HG03354 (cell line): ENCODE measurements around the gene PARD3B.

ENCODE experiments used
- ATAC-seq: cut with Tn5 transposase; IDR thresholded peaks from one replicate; pipeline ENCODE4 v1.9.1; 2021; ENCODE audit warnings: mild to moderate bottlenecking; ENCODE audit not compliant: unreplicated experiment, poor library complexity, severe bottlenecking

PARD3B gene

DNA sequence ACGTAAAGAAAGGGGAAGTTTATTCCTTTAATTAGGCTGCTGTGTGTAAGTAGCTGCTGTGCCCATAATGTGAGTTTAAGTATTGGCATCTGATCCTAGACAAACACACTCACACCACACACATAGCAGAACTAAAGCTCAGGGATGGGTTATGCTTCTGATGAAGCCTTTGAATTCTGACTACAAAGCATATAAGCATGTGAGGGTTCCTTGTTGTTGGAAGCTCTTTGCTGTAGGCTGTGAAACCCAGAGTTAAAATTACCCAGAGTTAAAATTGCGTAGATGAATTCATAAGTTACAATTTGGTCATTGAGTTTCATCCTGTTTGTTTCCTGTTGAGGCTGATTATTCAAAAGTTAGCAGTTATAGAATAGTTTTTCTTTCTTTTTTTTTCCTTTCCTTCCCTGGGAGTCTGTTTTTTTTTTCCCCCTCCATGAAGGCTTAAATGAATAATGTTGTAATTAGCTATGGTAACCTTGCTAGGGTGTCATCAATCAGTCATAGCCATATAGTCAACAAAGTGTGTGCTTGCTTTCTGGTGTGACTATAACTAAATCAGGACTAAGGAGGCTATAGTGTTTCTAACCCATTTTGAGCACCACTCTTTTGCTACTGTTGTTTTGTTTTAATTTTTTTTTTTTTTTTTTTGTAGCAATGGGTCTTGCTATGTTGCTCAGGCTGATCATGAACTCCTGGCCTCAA, 426.1 kb downstream of the PARD3B start:
- no peak for ATAC-seq

DNA sequence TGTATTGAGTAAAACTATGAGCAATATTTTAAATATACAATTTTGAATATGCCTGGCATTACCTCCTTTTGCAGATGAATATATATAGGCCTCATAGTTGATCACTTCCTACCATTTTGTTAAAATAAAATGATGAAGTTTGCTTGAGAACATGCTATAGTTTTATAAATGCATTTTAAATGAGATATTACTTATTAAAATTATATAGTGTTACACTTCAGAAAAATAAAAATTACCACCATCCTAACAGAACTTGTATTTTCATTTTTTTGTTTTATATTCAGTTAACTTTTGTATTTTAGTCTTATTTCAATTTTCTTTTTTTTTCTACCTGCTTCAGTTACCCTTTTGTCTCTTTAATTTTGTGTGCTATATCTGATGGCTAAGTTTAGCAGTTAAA, 426.9 kb downstream of the PARD3B start:
- ATAC-seq, result no peak

DNA sequence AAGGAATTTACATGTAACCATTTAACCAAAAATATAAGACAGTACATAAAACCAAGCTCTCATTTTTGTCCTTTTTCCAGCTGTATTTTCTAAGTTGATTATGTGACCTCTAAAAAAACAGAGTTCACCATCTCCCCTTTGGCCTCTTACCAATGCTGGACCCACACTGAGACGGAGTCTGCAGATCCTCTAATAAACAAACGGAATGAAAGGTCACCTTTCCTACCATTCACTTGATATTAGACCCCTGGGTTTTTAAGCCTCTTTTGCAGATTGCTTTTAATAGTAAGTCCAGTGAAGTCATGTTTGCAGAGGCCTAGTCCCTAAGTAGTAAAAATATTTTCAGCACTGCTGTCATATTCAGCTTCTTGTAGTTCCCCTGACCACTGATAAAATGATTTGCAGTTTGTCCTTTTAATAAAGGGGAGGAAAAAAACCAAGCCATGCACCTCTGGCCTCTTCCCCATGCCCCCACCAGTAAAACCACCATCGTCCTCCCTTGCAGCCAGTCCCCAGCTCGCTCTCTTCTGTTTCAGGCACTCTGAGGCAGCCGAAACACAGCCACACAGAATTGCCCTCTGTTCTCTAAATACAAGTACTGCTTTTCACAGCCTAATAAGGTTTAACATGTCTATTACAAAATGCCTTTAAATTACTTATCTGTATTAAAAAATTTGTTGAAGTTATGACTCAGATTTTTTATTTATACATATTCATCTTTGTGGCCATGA, 427.5 kb downstream of the PARD3B start:
- ATAC-seq, result no peak

DNA sequence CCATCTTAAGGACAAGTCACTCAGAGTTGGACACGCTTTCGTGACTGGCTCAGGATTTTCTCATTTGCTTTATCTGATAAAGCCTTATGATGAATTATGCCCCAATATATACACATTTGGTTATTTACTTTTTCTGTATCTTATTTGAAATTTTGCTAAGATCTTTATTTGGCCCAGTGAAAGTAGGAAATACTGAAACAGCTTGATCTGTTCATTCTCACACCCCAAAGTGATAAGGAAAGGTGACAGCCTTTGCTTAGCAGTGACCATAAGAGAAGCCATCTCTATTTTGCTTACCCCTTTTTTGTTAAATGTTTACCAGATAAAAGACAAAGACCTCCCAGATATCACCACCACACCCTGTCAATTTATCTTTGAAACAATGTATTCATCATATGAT, 428.3 kb downstream of the PARD3B start:
- ATAC-seq, result no peak

DNA sequence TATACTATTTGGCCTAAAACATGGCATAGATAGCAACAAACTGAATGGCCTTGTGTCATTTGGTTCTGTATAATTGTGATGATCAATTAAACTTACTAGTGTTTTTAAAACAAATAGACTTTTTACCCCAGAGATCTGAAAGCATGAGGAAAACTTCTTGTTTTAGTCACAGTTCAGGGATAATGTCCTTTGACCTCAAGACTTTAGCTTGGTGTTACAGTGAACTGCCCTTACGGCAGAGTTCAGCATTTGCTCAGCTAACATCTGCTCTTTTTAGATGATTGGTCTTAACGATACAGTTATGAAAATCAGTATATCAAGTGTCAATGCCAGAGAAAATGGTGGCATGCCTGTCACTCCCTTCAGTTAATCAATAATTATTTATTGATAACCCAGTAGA, 429.2 kb downstream of the PARD3B start:
- no peak for ATAC-seq

- no peak for ATAC-seq
Observed at GRCh38 chr2:204977914-204978313, 432.6 kb downstream of the PARD3B start.

GRCh38 chr2:204982303-204982702, 437.0 kb downstream of the PARD3B start:
- ATAC-seq, result no peak

GRCh38 chr2:204984518-204984917, 439.2 kb downstream of the PARD3B start:
- no peak for ATAC-seq

GRCh38 chr2:204986641-204987040, 441.4 kb downstream of the PARD3B start:
- ATAC-seq, result no peak

DNA sequence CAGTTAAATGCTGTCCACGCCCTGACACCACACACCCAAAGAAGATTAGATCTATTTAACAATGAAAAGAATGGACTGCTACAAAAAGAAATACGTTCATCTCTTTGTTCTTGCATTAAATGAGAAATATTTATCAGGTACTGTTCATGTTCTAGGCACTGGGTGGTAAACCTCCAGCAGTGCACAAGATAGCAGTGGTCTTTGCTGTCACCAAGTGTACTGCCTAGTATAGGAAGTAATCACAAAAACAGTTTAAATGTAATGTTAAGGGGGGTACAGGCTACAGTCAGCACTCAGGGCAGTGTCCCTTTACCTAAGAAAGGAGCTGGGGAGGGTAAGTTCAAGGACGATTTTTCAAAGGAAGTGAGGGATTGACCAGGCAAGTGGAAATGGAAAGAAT, 443.6 kb downstream of the PARD3B start:
- ATAC-seq, result no peak

DNA sequence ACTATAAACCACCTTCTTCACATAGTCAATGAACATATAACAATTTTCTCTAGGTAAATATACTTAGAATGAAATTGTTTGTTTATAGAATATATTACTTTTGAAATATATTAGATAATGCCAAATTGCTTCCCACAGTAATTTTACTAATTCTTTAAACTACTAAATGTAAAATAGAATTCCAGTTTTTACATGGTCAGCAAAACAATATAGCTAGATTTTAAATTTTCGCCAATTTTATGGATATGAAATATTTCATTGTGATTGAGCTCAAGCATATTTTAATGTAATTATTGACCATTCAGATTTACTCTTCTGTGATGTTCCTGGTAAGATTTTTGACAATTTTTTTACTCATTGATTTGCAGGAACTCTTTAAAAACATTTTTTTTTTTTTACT, 444.6 kb downstream of the PARD3B start:
- ATAC-seq, result no peak

DNA sequence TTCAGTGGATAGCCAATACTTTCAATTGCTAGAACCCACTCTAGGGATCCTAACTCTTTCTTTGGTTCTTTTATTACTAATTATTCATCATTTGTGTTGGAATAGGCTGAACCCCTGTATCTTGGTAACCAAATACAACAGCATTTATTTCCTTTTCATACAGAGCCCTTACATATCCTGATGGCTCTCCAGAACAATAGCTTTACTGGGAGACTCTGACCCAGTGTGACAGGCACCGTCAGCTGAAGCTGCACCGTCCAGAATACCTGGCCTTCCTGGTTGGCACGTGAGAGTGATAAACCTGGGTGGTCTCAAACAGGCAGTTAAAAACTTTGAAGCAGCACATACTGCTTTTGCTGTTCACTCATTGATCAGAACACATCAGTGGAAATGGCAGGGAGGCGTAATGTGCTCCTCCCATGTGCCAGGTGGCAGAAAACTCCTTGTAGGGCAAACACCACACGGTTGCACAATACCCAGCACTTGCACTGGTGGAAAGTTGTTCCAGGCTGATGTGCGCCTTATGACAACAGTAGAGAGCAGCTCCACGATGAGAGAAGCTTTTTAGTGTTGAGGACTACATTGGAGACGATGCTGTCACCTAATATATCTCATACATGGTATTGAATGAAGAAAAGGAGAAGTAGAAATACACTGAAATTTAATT, 456.2 kb downstream of the PARD3B start:
- ATAC-seq, result no peak

DNA sequence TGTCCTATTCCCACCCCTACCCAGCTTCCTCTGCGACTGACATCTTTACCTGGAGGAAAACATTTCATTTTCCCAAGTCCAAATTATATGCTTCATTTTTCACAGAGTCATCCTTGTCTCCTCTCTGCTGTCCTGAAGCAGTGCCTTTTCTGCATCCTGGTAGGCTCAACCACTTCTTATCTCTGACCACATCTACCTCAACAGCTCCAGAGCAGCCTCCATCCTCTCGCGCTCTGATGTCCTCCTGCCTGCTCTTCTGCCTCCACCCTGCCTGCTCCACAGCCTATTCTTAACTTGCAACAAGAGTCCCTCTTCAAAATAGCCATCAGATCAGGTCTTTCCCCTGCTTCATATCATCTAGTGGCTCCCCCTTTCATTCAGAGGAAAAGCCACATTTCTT, 457.1 kb downstream of the PARD3B start:
- no peak for ATAC-seq

- ATAC-seq, result no peak
Observed at GRCh38 chr2:205003288-205003687, 458.0 kb downstream of the PARD3B start.

DNA sequence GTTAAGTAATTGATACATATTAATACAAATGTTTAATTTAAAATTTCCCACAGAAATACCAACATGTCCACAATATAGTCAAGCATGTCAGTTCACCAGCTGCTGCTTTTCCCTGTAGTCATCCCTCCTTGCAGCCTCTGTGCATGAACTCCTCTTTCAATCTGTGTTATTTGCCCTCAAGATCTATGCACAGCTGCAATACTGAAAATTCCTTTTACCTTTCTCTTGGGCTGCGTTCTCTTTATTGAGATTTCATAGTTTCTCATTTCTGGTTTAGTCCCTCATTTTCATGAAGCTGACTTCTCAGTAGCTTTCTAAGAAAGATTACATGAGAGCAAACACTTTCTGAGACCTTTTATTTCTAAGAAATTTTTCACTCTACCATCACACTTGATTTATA, 464.9 kb downstream of the PARD3B start:
- ATAC-seq, result no peak

- no peak for ATAC-seq
Observed at GRCh38 chr2:205011031-205011430, 465.8 kb downstream of the PARD3B start.

- ATAC-seq, result no peak
Observed at GRCh38 chr2:205012961-205013360, 467.7 kb downstream of the PARD3B start.

DNA sequence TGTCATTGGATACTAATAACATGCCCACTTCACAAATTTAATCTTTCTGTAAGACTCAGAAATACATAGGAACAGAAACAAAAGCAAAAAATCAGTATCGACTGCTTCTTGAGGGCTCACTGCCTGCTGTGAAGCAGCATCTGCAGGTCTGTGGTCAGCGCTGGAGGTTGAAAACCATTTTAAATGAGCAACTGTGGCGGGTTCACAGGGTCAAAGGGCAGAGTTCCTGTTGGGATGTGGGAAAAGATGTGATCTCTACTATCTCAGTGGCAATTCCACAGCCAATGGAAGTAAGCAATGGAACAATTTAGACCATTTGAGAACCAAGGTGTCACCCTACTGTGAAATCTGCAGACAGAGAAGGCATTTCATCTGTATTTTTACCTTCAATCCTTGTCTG, 468.3 kb downstream of the PARD3B start:
- ATAC-seq, result no peak

GRCh38 chr2:205014201-205014600, 468.9 kb downstream of the PARD3B start:
- no peak for ATAC-seq

DNA sequence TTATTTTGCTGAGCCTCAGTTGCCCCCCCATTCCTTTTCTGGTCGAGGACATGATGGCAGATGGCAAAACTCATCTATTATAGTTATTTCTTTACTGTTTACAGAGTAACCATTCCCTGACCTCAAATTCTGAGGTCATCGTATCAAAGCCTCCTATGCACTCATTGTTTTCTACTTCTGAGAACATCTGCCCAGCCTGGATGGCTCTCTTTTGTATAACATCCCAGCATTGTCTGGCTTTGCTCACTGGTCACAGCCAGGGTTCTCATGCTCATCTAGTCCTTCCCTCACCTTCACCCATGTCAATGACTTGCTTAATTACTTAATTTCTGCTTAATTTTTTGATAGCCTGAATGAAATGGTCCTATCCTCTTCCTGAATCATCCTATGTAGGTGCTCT, 472.1 kb downstream of the PARD3B start:
- no peak for ATAC-seq

DNA sequence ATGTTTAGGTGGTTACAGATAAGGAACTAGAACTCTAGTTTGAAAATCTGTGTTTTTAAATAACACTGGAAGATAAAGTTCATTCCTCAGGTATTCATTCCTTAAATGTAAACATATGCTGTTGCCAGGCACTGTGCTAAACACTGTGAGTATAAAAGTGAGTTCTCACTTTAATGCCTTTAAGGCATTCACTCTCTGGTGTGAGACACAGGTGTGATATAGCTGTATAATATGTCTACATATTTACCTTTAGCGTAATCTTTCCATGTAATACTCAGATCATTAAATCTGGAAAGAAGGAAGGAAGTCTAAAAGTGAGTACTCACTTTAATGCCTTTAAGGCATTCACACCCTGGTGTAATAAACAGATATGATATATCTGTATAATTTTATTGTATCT, 472.6 kb downstream of the PARD3B start:
- no peak for ATAC-seq
